Activated CD4-positive, alpha-beta T cell treated with anti-CD3 and anti-CD28 coated beads, Interleukin-2, Interleukin-6, amounts not matched to agents 100 ng/mL and 50 ng/mL, durations not matched to agents 16 hours and 8 hours (primary cell): Measurements from ENCODE around the gene MED12L.

Source experiments
- DNase-seq: peaks from one replicate; pipeline ENCODE4 v3.0.0-alpha.2; 2020

MED12L gene

DNA sequence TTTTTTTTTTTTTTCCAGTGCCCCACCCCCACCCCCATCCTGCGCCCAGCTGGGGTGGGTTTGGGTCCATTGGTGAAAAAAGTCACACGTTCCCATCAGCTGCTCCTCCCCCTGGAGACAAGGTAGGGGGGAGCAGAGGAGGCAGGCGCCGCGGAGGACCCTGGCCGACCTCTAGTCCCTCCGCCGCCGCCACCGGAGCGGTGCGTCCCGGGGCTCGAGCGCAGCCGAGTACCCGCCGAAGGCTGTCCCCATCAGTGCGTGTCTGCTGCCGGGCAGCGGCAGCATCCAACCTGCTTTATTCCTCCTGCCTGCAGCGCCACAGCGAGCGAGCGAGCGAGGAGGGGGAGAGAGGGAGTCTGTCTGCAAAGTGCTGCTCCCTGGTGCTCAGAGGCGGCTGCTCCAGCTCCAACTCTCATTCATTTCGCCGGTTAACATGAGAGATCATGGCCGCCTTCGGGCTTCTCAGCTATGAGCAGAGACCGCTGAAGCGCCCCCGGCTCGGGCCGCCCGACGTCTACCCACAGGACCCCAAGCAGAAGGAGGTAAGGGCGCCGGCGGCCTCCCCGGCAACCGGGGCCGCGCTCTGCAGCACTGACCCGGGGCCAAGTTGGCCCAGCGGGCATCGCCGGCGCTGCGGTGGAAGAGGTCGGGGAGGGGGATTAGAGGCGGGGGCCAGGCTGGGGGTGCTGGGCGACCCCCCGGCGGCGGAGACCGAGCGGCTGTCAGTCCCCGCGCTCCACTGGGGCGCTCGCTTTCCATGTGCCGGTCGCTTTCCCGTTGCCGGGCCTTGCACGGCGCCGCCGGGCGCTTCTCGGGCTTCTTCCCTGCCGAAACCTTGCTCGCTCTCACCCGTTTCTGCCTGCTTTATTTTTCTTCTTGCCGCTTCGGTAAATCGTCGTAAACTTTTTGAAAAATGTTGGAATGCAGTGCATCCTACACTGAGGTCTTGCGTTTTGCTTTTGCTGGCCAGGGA lies 1.3 kb downstream of the MED12L start:
- peak; percentile 85 for DNase-seq

DNA sequence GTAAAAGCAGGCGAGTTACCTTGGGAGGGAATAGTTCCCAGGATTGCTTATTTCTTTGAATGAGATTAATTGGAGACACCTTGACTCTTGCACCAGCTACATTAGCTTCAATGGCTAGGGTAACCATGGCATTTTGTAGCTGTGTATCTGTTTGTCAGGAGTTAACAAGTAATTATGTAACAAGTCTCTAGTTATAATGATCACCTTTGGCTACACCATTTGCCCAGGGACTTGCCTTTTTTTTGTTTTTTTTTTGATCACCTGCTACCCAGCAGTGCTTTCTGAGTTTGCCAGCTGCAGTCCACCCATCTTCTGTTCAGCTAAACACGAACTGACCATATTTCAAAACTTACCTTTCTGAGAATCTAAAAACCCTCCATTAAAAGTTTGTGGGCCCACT lies 2.2 kb downstream of the MED12L start:
- no peak for DNase-seq

DNA sequence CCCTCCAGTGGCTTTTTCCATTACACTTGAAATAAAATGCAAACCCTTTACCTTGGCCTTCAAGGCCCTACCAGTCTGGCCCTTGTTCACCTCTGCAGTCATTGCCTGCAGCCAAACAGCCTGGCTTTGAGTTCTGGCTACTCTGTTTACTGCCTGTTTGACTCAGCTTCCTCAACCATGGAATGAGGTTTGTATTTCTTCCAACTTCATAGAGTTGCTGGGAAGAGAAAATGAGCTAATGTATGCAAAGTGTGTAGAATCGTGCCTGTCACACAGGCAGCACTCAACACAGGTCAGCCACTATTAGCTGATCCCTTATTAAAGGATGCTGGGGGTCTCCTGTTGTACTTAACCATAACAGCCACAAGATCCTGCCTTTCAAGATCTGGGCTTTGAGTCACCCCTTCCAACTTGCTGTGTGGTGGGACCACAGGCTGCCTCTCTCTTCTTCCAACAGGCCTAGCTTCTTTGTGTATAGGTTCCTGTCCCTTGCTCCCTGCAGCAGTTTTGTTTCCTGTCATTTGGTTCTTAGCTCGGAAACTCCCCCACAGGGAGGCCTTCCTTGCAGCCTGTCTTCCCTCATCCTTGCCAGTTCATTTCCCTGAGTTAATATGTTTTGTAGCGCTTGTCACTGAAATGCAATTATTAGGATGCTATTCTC lies 6.4 kb downstream of the MED12L start:
- no peak for DNase-seq

DNA sequence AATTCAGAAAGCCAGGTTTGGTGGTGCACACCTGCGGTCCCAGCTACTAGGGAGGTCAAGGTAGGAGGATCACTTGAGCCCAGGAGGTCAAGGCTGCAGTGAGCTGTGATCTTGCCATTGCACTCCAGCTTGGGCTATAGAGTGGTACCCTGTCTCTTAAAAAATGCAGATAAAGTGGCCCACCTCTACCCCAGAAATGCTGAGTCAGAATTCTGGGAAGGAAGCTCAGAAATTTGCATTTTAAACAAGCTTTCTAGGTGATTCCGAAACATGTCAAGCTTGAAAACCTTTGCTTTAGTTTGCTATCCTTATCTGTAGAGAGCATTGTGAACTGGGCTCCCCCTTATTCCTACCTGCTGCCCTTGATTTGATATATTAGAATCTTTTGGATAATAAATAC lies 7.7 kb downstream of the MED12L start:
- DNase-seq: no peak

DNA sequence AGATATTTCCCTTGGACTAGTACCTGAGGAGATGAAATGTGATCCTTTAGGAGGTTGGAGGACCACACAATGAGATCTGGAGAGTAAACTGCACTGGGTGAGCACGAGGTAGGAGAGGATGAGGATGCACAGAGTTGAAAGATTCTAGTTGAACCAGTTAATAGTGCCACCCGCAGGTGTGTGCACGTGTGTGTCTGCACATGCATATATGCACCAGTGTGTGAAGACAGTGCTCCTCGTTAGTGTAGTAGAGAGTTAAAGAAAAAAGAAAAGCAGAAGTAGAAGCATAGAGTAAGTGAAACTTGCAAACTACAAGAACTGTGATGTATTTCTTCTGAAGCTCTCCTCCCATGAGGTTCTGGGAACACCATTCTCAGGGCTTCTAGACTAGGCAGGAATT lies 8.4 kb downstream of the MED12L start:
- no peak for DNase-seq

DNA sequence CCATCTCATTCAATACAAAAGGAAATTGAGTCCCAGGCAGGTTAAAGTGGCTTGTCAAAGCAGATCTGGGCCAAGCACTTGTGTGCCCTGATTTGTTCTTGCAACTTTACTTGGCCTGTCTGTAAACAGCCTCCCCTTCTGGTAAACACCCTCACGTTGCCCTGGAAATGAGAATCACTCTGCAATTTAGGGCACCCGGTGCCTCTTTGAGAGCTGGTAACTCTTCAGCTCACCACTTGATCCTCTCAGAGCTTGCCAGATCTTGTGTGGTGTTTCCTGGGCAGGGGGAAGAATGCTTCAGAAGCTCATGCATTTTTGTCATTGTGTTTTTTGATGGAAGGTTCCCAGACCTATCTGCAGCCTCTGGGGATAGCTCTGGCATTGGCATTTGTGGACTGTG lies 11.3 kb downstream of the MED12L start:
- no peak for DNase-seq

DNA sequence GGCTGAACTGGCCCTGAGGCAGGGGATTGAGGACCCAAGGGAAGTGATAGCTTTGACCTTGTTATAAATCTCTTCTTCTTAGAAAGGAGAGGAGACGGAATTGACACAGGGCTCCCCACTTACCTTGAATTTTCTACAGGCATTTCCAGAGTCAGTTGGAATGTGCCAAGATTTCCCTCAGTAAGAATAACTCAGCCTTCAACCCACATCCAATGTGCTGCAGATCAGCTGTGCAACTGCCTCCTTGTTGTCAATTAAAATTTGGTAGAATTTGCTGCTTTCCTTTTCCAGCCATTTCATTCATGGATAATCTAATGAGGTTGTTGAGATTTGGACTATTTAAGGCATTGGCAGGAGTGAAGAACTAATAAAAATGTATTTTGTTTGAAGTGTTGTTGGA lies 14.6 kb downstream of the MED12L start:
- no peak for DNase-seq

DNA sequence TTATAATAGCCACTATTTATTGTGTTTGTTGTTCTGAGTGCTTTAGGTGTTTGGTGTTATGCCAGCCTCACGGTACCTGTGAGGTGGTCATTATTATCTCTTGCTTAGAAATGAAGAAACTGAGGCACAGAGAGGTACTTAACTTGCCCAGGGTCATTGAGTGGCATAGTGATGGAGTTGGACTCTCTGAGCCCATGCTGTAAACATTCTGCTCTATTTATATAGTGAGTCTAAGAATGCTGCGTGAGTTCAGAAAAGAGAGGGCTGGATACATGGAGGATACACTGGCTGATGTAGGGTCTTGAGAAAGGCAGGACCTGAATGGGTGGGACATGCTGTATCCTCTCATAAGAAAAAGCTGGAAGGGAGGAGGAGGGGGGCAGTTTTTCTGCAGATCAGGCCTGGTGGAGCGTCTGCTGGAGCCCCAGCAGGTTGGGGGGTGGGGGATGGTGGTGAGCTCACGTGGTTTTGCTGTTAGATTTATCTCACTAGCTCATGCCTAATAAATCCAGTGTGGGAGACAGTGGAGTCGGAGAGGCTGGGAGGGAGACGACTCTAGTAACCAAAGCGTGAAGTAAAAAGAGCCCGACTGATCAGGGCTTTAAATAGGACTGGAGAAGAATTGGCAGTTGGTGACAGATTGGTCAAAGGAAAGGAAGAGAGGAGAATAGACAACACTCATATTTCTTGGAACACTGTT lies 16.0 kb downstream of the MED12L start:
- DNase-seq: no peak

DNA sequence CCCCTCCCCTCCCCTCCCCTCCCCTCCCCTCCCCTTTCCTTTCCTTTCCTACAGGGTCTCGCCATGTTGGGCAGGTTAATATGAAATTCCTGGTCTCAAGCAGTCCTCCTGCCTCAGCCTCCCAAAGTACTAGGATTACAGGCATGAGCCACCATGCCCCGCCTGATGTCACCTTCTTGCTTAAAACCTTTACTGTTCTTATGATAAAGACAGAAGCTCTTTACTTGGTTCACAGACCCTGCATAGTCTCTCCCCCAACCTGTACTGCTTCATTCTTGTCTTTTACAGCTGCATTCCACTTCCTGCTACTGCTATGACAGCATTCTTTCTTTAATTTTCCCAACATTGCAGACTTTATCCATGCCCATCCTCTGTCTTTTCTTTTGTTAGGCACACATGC lies 20.8 kb downstream of the MED12L start:
- no peak for DNase-seq

DNA sequence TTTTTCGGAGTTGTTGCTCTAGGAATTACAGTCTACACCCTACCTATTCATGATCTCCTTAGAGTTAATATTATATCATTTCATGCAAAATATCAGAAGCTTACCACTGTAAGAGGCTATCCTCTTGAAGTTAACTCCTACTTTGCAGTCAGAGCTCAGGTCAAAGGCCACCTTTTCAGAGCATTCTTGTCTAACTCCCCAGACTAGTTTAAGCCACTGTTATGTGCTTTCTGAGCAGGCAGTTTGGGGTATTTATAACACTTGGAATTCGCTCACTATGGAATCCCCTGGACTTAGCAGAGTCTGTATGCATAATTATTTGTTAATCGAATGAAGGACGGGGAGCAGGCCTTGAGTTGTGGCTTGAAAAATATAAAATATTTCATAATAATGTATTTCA lies 21.7 kb downstream of the MED12L start:
- no peak for DNase-seq

DNA sequence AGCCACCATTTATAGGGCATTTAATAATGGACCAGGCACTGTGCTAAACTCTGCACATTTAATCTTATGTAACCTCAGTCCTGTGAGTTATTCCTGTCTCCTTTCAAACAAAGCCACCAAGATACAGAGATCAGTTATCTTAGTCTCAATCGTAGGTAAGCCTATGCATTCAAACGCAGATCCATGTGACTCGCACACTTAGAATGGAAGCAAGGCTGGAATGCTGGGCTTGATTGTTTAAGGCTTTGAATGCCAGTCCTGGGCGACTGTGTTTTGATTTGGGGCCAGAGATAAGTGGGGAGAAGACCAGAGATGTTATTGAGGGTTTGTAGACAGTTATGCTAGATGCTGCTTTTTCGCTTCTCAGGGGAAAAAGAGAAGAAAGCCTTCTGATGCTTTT lies 22.2 kb downstream of the MED12L start:
- DNase-seq: no peak

DNA sequence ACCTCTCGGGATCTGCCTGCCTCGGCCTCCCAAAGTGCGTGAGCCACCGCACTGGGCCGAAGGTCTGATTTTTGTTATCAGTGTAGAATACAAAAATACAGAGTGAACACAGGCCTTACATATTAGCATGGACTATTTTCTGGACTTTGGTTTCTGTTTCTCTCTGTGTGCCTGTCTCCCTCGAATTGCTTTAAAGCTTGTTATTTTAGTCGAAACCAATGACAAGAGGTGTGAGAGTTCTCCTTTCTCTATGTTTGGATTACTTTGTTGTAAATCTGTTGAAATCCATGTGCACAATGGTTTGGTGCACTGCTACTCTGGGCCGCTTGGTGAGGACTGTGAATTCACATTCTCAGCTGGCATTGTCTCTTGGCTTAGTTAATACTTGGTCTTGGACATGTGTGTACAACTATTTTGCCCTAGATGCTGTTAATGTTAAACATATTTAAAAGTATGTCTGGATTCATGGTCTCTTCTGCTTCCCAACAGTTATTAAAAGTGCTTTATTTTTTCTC lies 23.9 kb downstream of the MED12L start:
- no peak for DNase-seq

DNA sequence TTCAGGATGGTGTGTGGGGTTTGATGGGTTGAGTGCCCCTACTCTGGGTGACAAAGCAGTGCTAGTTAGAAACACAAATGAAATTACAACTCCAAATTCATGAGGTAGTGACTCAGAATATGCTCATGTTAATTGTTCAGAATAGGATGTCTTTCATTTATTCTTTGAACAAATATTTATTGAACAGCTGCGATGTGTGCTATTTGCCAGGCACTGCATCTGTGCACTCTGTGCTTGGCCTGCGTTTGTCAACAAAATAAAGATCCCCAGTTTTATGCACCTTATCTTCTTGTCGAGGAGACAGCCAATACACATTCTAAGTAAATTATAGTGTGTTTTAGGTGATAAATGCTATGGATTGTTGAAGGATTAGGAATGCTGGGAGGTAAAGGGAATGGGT lies 27.3 kb downstream of the MED12L start:
- DNase-seq: no peak

DNA sequence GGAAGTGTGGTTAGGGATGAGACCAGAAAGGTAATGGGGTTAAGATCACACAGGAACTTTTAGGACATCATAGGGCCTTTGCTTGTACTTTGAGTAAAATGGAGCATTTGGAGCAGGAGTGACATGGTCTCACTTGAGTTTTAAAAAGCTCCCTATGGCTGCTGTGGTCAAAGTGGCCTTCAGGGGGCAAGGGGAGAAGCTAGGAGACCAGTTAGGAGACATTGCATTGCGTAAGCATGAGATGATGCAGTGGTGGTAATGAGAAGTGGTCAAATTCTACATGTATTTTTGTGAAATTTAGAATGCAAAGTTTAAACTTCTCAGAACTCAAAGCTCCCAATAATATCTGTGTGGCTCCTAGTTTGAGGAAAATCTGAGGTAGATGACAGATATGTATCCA lies 27.9 kb downstream of the MED12L start:
- DNase-seq: no peak

DNA sequence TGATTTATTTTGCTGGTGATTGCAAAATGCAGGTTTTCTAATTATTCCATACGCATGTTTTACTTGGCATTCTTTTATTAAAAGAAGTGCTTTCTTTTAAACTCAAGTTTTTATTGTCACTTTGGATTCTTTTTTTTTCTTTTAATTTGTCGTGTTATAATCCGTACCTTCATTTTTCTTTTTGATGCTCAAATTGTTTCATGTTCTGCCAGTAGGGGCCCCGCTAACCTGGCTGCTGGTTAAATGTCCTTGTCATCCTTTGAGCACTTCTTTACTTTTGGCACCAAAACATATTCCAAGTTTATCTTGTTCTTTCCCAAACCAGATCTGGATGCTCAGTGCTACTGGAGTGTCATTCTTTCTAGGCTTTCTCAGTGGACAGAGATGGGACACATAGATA lies 31.6 kb downstream of the MED12L start:
- no peak for DNase-seq

DNA sequence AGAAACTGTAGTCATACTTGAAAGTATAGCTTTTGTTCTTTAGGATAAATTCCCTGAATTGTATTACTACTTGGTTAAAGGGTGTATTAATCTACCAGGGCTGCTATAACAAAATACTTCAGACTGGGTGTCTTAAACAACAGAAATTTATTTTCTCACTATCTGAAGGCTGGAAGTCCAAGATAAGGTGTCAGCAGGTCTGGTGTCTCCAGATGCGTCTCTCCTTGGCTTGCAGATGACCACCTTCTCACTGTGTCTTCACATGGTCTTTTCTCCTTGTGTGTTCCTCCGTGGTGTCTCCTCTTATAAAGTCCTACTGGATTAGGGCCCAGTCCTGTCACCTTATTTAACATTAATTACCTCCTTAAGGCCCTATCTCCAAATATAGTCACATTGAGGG lies 33.7 kb downstream of the MED12L start:
- DNase-seq: no peak

DNA sequence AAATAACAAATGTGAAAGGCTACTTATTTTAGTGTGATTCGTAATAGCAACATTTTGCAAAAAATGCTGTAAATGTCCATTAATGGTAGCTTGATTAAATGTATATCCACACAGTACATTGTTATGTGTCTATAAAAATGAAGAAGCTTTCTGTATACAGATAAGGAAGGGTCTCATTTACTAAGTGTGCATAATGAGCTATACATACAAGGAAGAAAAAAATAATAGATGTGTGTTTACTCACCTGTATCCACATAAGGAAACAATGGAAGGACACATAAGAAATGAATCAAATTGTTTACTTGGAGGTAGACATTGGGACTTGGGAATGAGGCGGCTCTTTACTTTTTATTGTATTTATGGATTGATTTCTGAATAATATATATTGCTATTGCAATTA lies 34.9 kb downstream of the MED12L start:
- no peak for DNase-seq

DNA sequence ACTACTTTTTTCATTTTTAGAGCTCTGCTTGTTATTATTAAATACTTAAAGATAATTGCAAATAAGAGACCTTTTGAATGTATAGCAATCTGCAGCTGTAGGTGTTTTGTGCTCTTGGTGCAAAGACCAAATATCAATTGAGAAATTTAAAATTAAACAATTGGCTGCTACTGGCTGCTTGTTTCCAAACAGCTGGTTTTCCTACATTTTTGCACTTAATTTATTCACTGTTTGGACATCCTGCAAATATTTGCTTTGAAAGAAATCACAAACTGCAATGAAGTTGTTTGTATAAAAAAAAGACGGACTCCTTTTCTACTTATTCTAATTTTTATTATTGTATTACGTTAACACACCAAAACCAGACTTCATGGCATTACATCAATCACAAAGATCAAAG lies 35.6 kb downstream of the MED12L start:
- no peak for DNase-seq

DNA sequence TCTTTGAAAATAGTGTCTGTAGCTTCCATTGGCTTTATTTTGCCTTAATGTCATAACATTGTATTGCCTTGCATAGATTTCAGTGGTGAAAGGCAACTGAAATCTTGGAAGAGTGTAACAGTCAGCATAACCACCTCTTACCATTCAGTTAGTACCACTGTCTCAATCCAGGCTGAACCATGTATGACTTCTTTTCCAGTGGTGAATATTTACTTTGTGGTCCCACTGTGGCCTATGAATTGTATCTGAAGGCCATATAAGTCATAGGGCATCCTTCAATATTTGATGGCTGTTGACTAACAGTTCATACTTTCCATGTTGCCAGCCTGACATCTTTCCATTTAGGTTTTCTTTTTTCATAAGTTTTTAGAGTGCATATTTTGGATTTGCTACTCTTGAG lies 38.4 kb downstream of the MED12L start:
- no peak for DNase-seq

DNA sequence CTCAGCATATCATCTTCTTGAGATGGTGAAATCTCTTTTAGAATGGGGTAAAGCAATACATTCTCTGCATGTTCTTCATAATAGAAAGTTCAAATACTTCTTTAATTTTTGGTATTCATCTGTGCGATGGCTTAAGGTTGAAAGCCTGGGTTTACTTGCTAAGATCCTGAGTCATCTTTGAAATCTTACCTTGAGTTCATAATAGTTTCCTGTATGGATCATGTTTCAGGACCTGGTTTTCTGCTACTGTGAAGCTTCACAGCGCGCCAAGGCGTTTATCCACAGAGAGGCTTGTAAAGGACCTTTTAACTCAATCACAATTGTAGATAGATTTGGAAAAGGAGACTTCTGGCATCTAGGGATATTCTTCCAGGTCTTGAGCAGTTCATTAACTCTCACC lies 39.0 kb downstream of the MED12L start:
- no peak for DNase-seq

DNA sequence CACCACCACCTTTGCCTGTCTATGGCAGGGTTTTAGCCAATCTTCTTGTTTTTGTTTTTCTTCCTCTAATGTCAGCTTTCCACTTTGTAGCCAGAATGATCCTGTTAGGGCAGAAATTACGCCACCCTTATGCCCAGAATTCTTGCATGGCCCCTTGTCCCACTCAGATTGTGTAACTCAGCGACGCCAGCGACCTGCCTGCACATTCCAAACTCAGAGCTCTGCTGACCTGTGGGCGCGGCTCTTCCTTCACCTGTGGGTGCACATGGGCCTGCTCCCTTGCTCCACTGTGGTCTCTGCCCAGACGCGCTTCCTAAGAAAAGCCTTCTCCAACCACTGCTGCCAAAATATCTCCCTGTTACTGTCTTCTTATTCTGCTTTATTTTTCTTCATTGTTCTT lies 45.0 kb downstream of the MED12L start:
- DNase-seq: no peak

DNA sequence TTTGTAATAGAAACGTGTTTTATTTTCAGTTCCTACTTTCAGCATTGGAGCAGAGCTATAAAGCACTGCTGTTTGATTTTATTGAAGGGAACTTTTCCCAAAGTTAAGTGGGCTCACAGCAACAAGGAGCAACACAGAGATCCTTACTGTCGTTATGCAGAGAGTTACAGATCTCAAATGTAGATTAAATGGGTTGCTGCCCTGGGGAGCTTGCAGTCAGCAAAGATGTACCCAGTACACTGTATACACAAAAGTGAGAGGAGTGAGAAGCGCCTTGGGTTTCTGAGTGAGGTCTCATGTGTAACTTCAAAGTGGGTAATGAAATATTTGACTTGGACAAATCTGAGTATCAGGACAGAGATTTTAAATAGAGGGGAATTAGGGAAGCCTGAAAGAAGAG lies 47.7 kb downstream of the MED12L start:
- no peak for DNase-seq

DNA sequence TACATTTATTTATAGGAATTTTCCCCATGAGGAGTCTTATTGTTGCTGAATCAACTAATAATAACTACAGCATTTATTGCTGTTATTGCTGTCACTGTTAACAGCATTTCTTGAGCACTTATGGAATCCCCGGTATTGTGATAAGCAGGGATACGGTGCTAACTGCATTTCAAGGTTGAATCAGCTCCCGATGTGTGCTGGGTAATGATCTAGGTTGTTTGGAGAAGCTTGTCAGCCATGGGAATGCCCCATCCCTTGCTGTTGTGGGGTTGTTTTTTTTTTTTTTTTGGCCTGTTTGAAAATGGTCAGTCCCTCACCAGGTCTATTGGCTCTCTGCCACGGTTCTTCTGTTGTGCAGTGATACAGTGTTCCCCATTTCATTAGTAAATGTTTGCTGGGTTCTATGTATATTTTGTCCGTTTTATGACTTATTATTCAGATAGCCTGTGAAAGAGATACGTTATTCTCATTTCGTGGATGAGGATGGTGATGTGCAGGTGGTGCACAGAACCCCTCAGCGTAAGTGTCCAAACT lies 48.5 kb downstream of the MED12L start:
- no peak for DNase-seq
